Activated T-helper 17 cell treated with anti-CD3 and anti-CD28 coated beads, Interleukin-2, amount 50 U/mL, for 72 hours (primary cell): ENCODE results near the gene AMY2B. TPM values are rescaled to one million over a fixed set of nuclear protein-coding genes. Genes with fewer than 3 reads are reported as not detected.
"Not testable (repeated sequence)": the region's sequence is repeated elsewhere in the genome, so short reads cannot be mapped to it uniquely, and the experiment has no call there.

Experiments
- ATAC-seq: fragments of 150-1000 bp; cut with Tn5 transposase; replicated peaks from 2 replicates; pipeline ENCODE4 v1.10.0; 2021; ENCODE audit warnings: mild to moderate bottlenecking, moderate library complexity
- H3K27ac Mint-ChIP-seq: one replicate; pipeline ENCODE4 v1.8.0; 2022; ENCODE audit warnings: mixed read lengths
- H3K27me3 Mint-ChIP-seq: one replicate; pipeline ENCODE4 v1.8.0; 2022; ENCODE audit warnings: mixed read lengths
- H3K36me3 Mint-ChIP-seq: one replicate; pipeline ENCODE4 v1.8.0; 2022; ENCODE audit warnings: low read depth, mild to moderate bottlenecking, mixed read lengths
- H3K4me1 Mint-ChIP-seq: one replicate; pipeline ENCODE4 v1.8.0; 2022; ENCODE audit warnings: mixed read lengths
- H3K4me3 Mint-ChIP-seq: one replicate; pipeline ENCODE4 v1.8.0; 2022; ENCODE audit warnings: mild to moderate bottlenecking, mixed read lengths
- H3K9me3 Mint-ChIP-seq: one replicate; pipeline ENCODE4 v1.8.0; 2022; ENCODE audit warnings: mixed read lengths
- total RNA-seq, 2 donors: library from RNA; stranded (reverse); gene quantifications; one replicate each; pipeline ENCODE4 v1.2.3, GENCODE V29; 2022

Gene AMY2B
- total RNA-seq, 2 donors from 2014 or later, result 6.3 to 14.6 TPM

DNA sequence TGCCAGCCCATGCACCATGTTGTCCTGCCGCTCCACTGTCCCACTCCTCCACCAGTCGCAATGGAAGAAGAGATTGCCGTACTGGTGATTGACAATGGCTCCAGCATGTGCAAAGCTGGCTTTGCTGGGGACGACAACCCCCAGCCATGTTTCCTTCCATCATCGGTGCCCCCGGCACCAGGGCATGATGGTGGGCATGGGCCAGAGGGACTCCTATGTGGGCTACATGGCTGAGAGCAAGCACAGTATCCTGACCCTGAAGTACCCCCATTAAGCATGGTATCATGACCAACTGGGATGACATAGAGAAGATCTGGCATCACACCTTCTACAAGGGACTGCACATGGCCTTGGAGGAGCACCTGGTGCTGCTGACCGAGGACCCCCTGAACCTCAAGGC lies 1.9 kb upstream of the AMY2B start:
- Mint-ChIP-seq H3K9me3 (peaks cover 3% of the 10 kb centered on the region), H3K36me3 (peaks cover 5% of the 10 kb centered on the region), H3K27ac (no peak overlapping the region), H3K4me3 (no peak overlapping the region), H3K27me3 (no peaks in the 10 kb centered on the region), H3K4me1 (no peaks in the 10 kb centered on the region)
- ATAC-seq, result no peak

DNA sequence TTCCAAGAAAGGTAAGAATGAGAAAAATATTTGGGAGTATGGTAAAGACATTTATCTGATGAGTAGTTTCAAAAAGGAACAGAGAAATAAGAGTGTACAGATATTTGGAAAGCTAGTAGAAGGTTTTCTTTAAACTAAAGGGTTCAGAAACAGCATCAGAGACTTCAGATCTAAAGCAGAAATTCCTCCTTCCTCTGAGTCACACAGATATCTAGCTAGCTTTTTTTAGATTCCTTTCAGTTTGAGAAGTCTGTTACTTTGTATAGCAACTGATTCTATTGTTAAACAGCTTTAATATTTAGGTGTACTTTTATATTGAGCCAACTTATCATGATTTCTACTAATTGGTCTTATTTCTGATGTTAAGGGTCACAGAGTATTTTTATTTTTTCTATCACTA lies 4.7 kb downstream of the AMY2B start:
- Mint-ChIP-seq H3K27ac (no peak overlapping the region), H3K4me3 (no peak overlapping the region), H3K9me3 (no peaks in the 10 kb centered on the region)

GRCh38 chr1:103576784-103577183 lies 5.4 kb downstream of the AMY2B start:
- H3K36me3 Mint-ChIP-seq, result peaks cover 28% of the 10 kb centered on the region
- H3K4me3 Mint-ChIP-seq, H3K27me3 Mint-ChIP-seq, H3K9me3 Mint-ChIP-seq, ATAC-seq, H3K27ac Mint-ChIP-seq, H3K4me1 Mint-ChIP-seq: not testable (repeated sequence)

More for the DNA sequence above, 4.7 kb downstream of the AMY2B start:
- Mint-ChIP-seq H3K27me3 (no peaks in the 10 kb centered on the region), H3K36me3 (peaks cover 28% of the 10 kb centered on the region), H3K4me1 (no peaks in the 10 kb centered on the region)
- ATAC-seq, result no peak

DNA sequence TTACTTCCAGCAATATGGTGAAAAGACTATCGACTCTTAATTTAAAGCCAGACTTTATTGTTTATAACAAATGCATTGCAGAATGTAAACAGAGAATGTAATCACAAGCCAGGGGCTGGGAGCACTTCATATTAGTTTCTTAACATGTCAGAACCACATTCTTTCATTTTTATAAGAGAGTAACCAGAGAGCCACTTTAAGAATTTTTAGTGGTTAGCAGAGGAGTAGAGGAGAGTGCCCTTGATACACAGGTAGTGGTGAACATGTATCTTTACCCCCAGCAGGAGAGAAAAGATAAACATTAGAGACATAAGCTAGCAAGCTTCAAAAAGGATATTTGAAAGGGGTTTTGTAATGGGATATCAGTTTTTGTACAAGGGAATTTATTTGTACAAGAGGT lies 11.1 kb downstream of the AMY2B start:
- Mint-ChIP-seq H3K27ac (no peak overlapping the region), H3K4me1 (no peaks in the 10 kb centered on the region), H3K9me3 (no peaks in the 10 kb centered on the region), H3K36me3 (peaks cover 14% of the 10 kb centered on the region), H3K27me3 (no peaks in the 10 kb centered on the region), H3K4me3 (no peak overlapping the region)
- ATAC-seq, result no peak

GRCh38 chr1:103583887-103584286 lies 12.5 kb downstream of the AMY2B start:
- no peak overlapping the region for H3K4me3 Mint-ChIP-seq
- H3K36me3 Mint-ChIP-seq, result peaks cover 3% of the 10 kb centered on the region
- H3K27me3 Mint-ChIP-seq, result no peaks in the 10 kb centered on the region
- no peak overlapping the region for H3K27ac Mint-ChIP-seq
- H3K4me1 Mint-ChIP-seq, result no peaks in the 10 kb centered on the region
- H3K9me3 Mint-ChIP-seq, result peaks cover 3% of the 10 kb centered on the region
- ATAC-seq, result no peak

GRCh38 chr1:103584537-103584936 lies 13.1 kb downstream of the AMY2B start:
- no peak overlapping the region for H3K4me3 Mint-ChIP-seq
- no peak overlapping the region for H3K27ac Mint-ChIP-seq
- no peak for ATAC-seq
- no peaks in the 10 kb centered on the region for H3K27me3 Mint-ChIP-seq
- H3K9me3 Mint-ChIP-seq, result peaks cover 4% of the 10 kb centered on the region
- H3K4me1 Mint-ChIP-seq, result no peaks in the 10 kb centered on the region
- no peaks in the 10 kb centered on the region for H3K36me3 Mint-ChIP-seq

DNA sequence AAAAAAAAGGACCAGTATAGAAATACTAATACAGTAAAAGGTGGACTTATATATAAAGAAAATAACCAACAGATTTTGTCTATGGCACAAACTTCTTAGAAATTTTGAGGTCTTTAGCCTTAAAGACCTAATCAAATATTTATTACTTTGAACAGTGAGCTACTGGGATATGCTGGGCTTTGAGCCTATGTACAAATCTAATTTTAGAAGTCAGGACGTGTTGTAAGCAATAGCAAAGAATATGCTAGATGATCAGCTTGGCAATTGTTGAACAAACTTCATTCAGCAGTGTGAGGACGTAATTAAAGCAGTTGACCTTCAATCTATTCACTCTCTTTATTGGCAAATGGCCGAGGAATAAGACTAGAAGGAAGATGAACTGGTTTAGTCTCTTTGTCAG lies 31.4 kb downstream of the AMY2B start:
- H3K9me3 Mint-ChIP-seq, ATAC-seq, H3K27ac Mint-ChIP-seq, H3K36me3 Mint-ChIP-seq, H3K4me1 Mint-ChIP-seq, H3K27me3 Mint-ChIP-seq, H3K4me3 Mint-ChIP-seq: not testable (repeated sequence)

- no peak for ATAC-seq
- Mint-ChIP-seq H3K36me3 (no peaks in the 10 kb centered on the region), H3K4me3 (no peak overlapping the region), H3K27me3 (no peaks in the 10 kb centered on the region), H3K4me1 (no peaks in the 10 kb centered on the region), H3K9me3 (no peaks in the 10 kb centered on the region), H3K27ac (no peak overlapping the region)
Observed at GRCh38 chr1:103616362-103616761, 45.0 kb downstream of the AMY2B start.

- not testable (repeated sequence) for H3K27ac Mint-ChIP-seq, H3K36me3 Mint-ChIP-seq, H3K4me3 Mint-ChIP-seq, H3K27me3 Mint-ChIP-seq, H3K4me1 Mint-ChIP-seq, H3K9me3 Mint-ChIP-seq, ATAC-seq
Observed at GRCh38 chr1:103616994-103617477, 45.6 kb downstream of the AMY2B start, which contains the start of gene AMY2A. TSS of gene AMY2A (plus strand) at chr1:103617427. CDS start at chr1:103617441, 14 bp downstream.

DNA sequence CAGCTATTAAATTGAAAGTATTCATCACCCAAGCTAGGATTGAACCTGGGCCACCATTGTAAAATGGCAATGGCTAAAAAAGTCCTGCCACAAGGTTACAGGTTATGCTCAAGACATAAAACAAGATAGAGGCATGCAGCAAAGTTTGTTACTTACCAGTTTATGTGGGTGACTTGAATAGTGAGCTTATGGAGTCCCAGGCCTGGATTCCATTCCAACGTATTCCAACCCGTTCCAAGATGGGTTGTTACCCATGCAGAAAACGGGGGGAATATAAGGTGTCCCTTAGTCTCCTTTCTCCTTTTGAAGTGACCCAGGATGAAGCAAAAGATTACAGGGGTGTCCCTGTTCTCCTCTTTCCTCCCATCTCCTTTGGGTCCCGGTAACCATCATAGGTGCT lies 56.0 kb downstream of the AMY2B start:
- H3K36me3 Mint-ChIP-seq, H3K27me3 Mint-ChIP-seq, H3K4me1 Mint-ChIP-seq, ATAC-seq, H3K9me3 Mint-ChIP-seq, H3K4me3 Mint-ChIP-seq, H3K27ac Mint-ChIP-seq: not testable (repeated sequence)

Other genes starting within 250 kb of the AMY2B start
- 10 to 100 TPM; 14.2 to 27.2 TPM for gene RNPC3, start 45.9 kb upstream of the AMY2B start, total RNA-seq
- not detected for gene AMY2A, start 45.8 kb downstream of the AMY2B start, total RNA-seq
- not detected for gene AMY1A, start 84.2 kb downstream of the AMY2B start, total RNA-seq
- not detected for gene AMY1B, start 124.6 kb downstream of the AMY2B start, total RNA-seq
- gene AMY1C, start 178.3 kb downstream of the AMY2B start, total RNA-seq, result not detected